ENCODE measurements around the gene CORO2B. TPM values are rescaled to one million over a fixed set of nuclear protein-coding genes. Genes with fewer than 3 reads are reported as not detected.

The CORO2B gene
- total RNA-seq, 1 experiment from 2014 or later: 0.14 TPM

- intact Hi-C loops (cut with micrococcal nuclease; ENCODE audit: unreplicated experiment): no loop called here
- Mint-ChIP-seq H3K9me3 (ENCODE audit: low read depth, unreplicated experiment) (no peaks in the 10 kb centered on the region), H3K4me3 (ENCODE audit: low read depth, unreplicated experiment) (no peak overlapping the region), H3K36me3 (ENCODE audit: insufficient read depth, unreplicated experiment) (no peaks in the 10 kb centered on the region), H3K27ac (ENCODE audit: unreplicated experiment) (no peak overlapping the region), H3K4me1 (ENCODE audit: low read depth, unreplicated experiment) (no peaks in the 10 kb centered on the region), H3K27me3 (ENCODE audit: unreplicated experiment) (peaks cover 76% of the 10 kb centered on the region)
- no peak for DNase-seq
- CTCF ChIA-PET: no interaction called here
- no peak for TF ChIP-seq CTCF (IDR thresholded peaks at IDR 0.05; ENCODE audit: unreplicated experiment)
- no TSS peak for BruUV-seq (replicated peaks)
These were observed 84.7 kb downstream of the CORO2B start for GRCh38 chr15:68663526-68663925.

- Mint-ChIP-seq H3K27me3 (ENCODE audit: unreplicated experiment) (peaks cover 70% of the 10 kb centered on the region), H3K4me3 (ENCODE audit: low read depth, unreplicated experiment) (no peak overlapping the region), H3K36me3 (ENCODE audit: insufficient read depth, unreplicated experiment) (no peaks in the 10 kb centered on the region), H3K4me1 (ENCODE audit: low read depth, unreplicated experiment) (no peaks in the 10 kb centered on the region), H3K27ac (ENCODE audit: unreplicated experiment) (no peak overlapping the region), H3K9me3 (ENCODE audit: low read depth, unreplicated experiment) (no peaks in the 10 kb centered on the region)
- DNase-seq: no peak
- BruUV-seq (replicated peaks): no TSS peak
- intact Hi-C loops (cut with micrococcal nuclease; ENCODE audit: unreplicated experiment): no loop called here
- CTCF ChIA-PET: interaction anchor here (0.9 kb wide), 1 partner anchor 13 kb away, joined by 4 read pairs; no protein-coding TSS in a partner anchor
- no peak for TF ChIP-seq CTCF (IDR thresholded peaks at IDR 0.05; ENCODE audit: unreplicated experiment)
These were observed 87.5 kb downstream of the CORO2B start for GRCh38 chr15:68666120-68666811.

GRCh38 chr15:68666812-68667450, 88.1 kb downstream of the CORO2B start:
- intact Hi-C loops (cut with micrococcal nuclease; ENCODE audit: unreplicated experiment): no loop called here
- no peak for TF ChIP-seq CTCF (IDR thresholded peaks at IDR 0.05; ENCODE audit: unreplicated experiment)
- no peak overlapping the region for H3K4me3 Mint-ChIP-seq (ENCODE audit: low read depth, unreplicated experiment)
- no peaks in the 10 kb centered on the region for H3K36me3 Mint-ChIP-seq (ENCODE audit: insufficient read depth, unreplicated experiment)
- no peak overlapping the region for H3K27ac Mint-ChIP-seq (ENCODE audit: unreplicated experiment)
- no peaks in the 10 kb centered on the region for H3K4me1 Mint-ChIP-seq (ENCODE audit: low read depth, unreplicated experiment)
- CTCF ChIA-PET: no interaction called here
- no peaks in the 10 kb centered on the region for H3K9me3 Mint-ChIP-seq (ENCODE audit: low read depth, unreplicated experiment)
- H3K27me3 Mint-ChIP-seq (ENCODE audit: unreplicated experiment): peaks cover 77% of the 10 kb centered on the region
- BruUV-seq (replicated peaks): no TSS peak
- no peak for DNase-seq

- Mint-ChIP-seq H3K27ac (ENCODE audit: unreplicated experiment) (no peak overlapping the region), H3K27me3 (ENCODE audit: unreplicated experiment) (peaks cover 81% of the 10 kb centered on the region), H3K36me3 (ENCODE audit: insufficient read depth, unreplicated experiment) (no peaks in the 10 kb centered on the region), H3K4me3 (ENCODE audit: low read depth, unreplicated experiment) (no peak overlapping the region), H3K9me3 (ENCODE audit: low read depth, unreplicated experiment) (no peaks in the 10 kb centered on the region), H3K4me1 (ENCODE audit: low read depth, unreplicated experiment) (no peaks in the 10 kb centered on the region)
- DNase-seq: no peak
- BruUV-seq (replicated peaks): no TSS peak
- CTCF ChIA-PET: interaction anchor here (0.6 kb wide), 2 partner anchors 43 to 108 kb away, joined by 3 read pairs; no protein-coding TSS in a partner anchor
- TF ChIP-seq CTCF (IDR thresholded peaks at IDR 0.05; ENCODE audit: unreplicated experiment): no peak
- intact Hi-C loops (cut with micrococcal nuclease; ENCODE audit: unreplicated experiment): no loop called here
These were observed 89.2 kb downstream of the CORO2B start for GRCh38 chr15:68667800-68668625.

All from Calu3 (cell line).